IPS DF 4.7 (cell line): ENCODE data around the gene MAPKAP1.
"Not testable (repeated sequence)": the region's sequence is repeated elsewhere in the genome, so short reads cannot be mapped to it uniquely, and the experiment has no call there.

ENCODE experiments used
- DNase-seq: peaks from one replicate; pipeline ENCODE4 v3.0.0-alpha.2; 2013; ENCODE audit warnings: low spot score; ENCODE audit errors: extremely low read depth

Gene MAPKAP1

DNA sequence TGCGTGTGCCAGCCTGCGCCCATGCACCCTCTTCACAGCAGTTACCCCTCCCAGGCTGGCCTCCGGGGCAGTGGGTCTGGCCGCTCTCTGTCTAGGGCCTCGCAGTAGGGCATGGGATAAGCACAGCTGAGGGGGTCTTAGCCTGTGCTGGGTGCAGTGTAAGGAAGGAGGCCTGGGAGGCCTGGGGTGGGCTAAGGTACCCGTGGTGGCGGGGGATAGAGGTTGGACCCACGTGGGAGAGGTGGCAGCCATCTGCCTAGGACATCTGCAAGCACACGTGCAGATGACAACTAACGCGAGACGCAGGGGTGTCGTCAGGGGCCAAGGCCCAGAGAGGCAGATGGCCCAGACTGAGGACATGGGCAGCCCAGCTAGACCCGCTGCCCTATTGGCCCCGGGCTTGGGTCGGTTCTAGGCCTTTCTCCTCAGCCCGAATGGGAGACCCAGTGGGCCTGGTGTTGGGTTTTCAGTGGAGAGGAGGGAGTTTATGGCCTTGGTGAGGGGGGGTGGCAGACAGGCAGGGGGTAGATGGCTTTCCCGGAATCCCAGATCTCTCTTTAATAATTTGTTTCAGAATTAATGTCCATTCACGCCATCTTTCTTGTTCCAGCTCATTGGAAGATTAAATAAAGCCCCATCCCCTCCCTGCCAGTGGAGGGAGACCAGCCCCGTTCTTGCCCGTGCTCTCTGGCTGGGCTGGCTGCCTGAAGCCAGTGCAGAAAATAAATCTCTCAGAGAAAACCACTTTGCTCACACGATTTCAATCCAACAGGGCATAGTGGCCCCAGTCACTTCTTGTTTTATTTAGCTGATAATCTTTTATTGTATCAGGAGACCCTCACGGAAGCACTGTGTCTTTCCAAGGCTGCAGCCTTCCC lies 291.2 kb downstream of the MAPKAP1 start:
- DNase-seq, result no peak

DNA sequence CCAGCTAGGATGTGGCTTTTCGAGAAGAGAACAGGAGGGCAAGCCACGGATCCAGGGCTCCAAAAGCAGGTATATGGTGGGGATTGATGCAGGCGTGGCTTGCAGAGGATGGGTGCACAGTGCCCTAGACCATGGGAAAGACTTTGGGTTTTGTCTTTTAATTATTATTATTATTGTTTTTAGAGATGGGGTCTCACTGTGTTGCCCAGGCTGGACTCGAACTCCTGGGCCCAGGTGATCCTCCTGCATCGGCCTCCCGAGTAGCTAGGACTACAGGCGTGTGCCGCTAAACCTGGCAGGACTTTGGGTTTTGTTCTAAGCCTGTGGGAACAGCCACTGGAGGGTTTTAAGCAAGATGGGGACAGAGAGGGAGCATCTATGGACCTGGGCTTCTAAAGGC lies 293.4 kb downstream of the MAPKAP1 start:
- DNase-seq, result no peak

DNA sequence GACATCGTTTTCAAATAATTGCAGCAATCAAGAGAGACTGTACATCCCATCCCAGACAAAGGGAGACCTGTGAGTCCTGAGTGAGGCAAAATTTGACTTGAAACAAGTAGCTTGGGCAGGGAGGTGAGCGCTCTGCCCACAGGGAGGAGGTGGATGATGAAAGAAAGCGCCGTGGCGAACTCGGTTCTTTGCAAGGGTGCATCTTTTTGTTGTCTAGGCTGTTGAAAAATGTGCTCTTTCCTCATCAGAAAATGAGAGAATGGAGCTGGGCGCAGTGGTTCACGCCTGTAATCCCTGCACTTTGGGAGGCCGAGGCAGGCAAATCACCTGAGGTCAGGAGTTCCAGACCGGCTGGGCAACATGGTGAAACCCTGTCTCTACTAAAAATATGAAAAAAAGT lies 294.8 kb downstream of the MAPKAP1 start:
- no peak for DNase-seq

DNA sequence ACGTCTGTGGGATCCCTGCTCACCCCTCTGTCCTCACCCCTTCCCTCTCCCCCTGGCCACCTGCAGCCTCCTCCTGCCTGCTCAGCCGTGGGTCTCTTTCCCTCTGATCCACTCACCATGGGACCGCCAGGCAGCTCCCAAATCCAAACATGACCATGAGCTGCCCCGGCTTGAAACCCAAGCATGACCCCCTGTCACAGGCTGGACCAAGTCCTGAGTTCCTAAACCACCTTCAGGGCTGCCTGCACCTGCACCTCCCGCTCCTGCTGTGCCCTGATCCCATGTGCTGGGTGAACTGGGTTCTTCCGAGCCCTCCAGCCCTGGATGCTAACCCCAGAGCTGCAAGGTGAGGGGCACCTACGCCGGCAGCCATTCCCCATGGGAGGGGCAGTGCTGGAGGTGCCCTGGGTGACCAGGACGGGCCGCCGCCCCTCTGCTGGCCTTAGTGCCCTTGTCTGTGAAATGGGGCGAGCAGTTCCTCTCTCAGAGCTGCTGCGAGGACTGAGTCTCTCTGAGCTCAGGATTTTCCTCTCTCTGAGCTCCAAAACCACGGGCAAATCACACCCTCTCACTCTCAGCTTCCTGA lies 295.7 kb downstream of the MAPKAP1 start:
- no peak for DNase-seq

DNA sequence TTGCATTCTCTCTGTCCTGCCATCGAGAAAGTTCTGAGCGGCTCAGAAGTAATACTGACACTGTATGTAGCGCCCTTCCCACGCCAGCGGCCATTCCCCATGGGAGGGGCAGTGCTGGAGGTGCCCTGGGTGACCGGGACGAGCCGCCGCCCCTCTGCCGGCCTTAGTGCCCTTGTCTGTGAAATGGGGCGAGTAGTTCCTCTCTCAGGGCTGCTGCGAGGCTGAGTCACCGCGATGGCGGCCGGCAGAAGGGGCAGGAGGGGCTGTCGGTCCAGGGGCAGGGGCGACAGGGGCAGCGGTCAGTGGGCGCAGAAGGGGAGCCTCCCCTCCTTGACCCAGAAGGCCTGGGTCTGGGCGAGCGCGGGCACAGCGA lies 296.5 kb downstream of the MAPKAP1 start:
- no peak for DNase-seq

DNA sequence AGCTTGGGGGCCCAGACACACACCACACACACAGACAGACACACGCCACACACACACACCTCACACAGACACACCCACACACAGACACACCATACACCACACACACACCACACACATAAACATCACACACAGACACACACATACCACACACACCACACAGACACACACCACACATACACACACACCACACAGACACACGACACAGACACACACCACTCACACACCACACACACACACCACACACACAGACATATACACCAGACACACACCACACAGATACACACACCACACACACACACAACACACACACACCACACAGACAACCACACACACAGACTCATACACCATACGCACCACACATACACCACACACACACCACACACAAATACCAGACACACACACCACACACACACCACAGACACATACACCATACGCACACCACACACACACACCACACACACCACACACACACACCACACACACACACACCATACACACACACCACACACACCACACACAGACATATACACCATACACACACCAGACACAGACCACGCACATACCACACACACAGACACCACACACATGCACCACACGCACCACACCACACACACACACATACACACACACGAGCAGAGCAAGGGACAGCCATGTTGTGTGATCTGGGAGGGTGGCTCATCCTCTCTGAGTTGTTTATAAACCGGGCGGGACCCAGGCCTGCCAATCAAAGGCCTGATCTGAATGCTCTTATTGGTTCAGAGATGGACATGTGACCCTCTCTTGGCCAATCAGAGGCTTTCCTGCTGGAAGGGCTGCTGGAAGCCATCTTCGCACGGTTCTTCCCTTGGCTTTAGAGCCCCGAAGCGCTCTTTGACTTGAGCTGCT lies 297.1 kb downstream of the MAPKAP1 start:
- DNase-seq, result no peak

DNA sequence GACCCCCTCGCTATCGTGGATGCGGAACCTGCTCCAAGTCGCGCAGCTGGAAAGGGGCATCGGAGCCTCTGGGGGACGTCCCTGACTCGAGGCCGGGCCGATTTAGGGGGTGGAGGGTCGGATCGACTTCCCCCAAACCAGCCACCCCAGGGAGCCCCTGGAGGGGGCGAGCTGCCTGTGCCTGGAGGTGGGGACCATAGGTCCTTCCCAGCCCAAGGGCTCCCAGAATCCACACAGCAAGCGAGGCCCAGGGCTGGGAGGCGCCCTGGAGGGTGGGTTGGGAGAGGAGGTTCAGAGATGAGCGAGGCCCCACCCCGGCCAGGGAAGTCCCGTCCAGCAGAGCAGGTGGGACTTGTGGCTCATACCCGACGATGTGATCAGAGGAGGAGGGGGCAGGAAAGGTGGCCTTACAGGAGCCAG lies 297.8 kb downstream of the MAPKAP1 start:
- no peak for DNase-seq

DNA sequence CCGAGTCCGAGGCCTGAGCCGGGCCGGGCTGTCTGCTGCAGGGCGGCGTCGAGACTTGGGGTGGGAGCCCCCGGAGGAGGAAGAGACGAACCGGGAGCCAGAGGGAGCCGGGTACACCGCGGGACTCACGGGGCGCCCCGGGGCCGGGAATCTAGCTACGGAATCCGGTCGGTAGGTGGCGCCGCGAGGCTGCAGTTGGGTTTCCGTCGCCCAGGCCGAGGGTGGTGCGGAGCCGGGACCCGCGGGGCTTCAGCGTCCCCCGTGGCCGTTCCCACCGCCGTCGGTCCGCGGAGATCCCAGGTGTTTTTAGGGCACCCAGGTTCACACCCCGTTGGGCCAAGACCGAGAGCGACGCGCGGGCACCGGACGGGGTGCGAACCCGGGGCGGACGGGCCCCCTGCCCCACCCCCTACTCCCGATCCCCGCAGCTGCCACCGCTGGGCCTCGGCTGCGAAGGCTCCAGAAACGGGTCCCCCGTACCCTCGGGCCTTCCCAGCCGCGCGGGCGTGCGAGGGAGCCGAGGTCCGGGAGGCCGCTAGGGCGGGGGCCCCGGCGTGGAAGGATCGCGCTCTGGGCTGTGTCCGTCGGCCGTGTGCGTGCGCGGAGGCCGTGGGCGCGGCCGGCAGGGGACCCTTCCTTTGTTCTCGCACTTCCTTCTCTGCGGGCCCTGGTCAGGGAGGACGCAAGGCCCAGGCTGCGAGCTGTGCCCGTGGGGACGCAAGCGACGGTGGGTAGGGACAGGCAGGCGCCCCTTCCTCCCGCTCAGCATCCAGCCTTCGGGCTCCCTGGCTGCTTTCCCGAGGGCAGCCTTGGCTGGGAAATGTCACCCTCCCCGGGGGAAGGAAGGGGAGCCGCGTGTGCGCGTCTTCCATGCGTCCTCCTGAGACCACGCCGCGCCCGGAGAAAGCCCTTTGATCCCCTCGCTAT lies 298.8 kb downstream of the MAPKAP1 start:
- no peak for DNase-seq

DNA sequence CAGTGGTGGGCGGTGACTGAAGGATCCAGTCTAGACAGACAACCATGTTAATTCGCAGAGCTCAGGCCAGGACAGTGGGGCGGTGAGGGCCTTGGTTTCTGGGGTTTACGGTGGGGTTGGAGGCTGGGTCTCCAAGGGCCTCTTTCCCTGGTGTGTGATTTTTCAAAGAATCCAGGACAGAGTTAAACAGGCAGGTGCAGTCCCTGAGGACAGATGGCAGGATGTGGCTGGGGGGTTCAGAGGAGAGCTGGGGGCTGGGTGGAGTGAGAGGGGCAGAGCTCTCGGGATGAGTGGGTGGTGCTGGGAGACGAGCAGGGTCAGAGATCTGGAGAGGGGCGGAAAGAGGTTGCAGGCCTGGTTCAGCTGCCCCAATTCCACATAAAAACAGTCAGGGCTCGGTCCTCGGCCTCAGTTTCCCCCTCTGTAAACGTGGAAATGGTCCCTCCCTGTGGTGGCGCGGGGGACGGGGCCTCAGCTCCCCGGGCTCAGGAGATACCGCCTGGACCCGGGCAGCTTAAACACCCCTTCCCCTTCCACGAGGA lies 299.5 kb downstream of the MAPKAP1 start:
- no peak for DNase-seq

DNA sequence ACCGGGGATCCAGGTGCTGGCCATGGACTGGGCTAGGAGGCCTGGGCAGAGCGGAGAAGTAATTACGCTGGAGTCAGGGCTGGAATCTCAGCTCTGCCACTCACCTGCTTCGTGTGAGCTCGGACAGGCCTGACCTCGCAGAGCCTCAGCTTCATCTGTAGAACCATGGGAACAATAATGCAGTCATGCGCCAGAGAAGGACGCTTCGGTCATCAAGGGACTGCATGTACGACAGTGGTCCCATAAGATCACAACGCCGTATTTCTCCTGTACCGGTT lies 300.3 kb downstream of the MAPKAP1 start:
- no peak for DNase-seq

DNA sequence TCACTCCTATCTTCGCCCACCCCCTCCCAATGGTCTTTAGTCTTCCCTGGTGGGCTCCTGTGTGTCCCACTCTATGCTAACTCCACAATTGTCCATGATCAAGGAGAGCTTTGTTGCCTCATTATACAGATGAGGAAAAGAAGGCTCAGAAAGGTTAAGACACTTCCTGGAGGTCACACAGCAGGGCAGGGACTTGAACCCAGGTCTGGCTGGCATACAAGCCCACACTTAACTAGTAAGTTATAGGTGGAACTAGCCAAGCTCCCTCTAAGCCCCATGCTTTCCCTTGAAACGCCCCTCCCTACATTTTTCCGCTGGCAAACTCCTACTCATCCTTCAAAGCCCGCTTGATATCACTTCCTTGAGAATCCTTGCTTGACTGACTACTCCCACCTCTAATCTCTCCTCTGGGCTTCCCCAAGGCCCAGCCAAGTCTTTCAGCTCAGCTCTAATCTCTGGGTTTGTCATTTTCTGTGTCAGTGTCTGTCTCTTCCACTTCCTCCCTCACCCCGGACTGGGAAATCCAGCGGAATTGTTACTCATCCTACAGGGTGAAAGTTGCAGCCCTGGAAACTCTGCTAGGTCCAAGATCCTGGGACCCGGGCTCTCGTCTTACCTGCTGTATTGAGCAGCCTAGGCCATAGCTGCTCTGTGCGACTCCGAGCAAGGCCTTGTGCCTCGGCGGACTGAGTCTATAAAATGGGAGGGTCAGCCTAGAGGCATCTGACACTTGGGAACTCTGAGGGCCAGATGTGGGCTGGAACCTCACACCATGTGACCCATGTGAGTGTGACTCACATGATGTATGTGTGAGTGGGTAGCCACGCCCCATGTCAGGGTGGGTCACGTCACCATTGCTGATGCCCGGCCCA lies 300.8 kb downstream of the MAPKAP1 start:
- no peak for DNase-seq

DNA sequence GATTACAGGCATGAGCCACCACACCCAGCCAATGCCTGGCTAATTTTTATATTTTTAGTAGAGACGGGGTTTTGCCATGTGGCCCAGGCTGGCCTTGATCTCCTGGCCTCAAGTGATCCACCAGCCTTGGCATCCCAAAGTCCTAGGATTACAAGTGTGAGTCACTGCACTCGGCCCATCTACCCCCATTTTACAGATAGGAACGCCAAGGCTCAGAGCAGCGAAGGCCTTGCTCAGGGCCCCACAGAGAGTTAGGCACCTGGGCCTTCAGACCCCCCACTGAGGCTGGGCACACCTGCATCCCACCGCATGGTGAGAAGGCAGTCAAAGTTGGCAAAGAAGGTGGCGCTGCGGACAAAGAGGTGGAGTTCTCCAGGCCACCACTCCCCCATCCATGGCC lies 302.3 kb downstream of the MAPKAP1 start:
- DNase-seq, result no peak

DNA sequence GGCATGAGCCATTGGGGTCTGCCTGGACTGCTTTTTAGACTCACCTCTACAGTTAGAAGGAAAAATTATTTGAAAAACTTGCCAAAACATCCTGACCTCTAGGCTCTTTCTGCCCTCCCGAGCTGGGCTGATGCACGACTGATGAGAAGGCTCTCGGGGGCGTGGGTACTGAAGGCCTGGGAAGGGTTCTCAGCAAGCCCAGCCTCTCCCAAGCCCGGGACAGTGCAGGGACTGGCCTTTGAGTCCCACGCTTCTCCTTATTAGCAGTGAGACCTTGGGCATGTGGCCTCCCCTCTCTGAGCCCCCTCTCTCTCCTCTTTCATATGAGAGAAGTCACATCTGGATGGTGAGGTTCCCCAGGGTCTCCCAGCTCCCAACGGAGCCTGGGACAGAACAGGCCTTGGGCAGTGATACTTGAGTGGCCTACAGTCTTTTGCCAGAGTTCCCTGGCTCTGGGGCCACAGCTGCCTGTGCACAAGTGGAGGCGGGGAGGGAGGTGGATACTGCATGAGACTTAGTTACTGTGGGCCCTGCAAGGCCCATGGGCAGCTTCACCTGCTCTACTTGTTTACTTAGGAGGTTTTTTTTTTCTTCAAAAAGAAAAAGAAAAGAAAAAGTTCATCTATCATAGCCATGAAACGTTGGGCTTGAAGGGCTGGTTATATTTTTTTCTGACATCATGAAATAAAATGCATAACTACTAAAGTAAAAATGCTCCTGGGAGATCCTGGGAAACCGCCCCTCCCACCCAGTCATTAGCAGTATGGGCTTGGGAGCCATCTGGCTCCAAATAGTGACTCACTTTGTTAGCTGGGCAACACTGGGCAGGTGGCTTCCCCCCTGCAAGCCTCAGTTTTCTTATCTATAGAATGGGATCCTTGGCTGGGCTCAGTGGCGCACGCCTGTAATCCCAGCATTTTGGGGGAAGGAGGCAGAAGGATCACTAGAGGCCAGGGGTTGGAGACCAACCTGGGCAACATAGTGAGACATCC lies 306.0 kb downstream of the MAPKAP1 start:
- no peak for DNase-seq

DNA sequence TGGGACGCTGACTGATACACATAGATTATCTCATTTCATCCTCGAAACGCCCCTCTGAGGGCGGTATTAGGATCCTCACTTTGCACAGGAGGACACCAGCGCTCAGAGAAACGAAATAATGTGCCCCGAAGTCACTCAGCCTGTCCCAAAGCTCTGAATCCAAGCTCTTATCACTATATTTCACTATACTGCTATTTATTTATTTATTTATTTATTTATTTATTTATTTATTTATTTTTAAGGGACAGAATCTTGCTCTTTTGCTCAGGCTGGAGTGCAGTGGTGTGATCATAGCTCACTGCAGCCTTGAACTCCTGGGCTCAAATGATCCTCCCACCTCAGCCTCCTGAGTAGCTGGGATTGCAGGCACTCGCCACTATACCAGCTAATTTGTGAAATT lies 306.8 kb downstream of the MAPKAP1 start:
- not testable (repeated sequence) for DNase-seq

DNA sequence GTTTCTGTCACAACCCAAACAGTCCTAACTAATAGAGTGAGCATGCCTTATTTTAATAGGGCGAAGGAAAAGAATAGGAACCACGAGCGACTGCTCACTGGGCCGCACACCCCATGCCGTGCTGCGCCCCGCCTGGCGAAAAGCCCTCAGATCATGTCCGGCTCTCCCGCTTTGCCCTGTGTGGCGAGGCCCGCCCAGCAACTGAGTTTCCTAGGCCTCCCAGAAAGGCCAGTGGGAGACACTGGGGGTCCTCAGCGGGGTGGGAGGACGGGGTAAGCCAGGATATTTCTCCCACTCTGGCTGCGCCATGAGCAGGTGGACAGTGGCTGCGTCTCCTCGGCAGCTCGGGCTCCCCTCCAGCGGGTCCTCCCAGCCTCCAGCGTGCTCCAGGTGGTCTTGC lies 307.3 kb downstream of the MAPKAP1 start:
- no peak for DNase-seq

DNA sequence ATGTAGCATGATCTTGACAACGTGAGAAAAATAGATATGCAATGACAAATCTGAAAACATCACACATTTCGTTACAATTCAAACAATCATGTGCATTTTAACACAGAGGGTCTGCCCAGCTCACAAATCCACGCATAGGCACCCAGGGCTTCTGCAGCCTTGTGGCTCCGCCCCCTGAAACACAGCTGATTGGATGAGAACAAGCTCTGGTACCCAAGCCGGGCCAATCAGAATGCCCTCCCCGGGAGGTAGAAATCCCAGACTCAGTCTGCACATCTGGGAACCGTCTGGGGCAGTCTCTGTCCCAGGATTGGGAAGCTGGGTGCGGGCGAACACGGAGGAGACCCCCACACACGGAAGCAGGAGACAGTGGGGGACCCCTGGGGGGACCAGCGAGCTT lies 307.8 kb downstream of the MAPKAP1 start:
- no peak for DNase-seq

DNA sequence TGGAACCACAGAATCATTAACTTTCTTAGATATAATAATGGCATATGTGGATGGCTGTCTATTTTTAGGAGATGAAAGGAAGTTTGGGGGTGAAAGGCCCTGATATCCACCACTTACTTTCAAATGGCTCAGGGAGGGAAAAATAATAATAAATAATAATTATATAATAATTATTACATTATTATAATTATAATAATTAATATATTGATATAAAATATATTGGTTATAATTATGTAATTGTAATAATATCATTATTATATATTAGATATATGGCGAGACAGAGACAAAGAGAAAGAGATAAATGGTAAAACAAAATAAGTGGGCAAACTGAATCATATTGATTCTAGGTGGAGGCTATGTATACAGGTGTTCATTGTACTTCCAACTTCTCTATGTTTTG lies 308.8 kb downstream of the MAPKAP1 start:
- DNase-seq, result no peak

DNA sequence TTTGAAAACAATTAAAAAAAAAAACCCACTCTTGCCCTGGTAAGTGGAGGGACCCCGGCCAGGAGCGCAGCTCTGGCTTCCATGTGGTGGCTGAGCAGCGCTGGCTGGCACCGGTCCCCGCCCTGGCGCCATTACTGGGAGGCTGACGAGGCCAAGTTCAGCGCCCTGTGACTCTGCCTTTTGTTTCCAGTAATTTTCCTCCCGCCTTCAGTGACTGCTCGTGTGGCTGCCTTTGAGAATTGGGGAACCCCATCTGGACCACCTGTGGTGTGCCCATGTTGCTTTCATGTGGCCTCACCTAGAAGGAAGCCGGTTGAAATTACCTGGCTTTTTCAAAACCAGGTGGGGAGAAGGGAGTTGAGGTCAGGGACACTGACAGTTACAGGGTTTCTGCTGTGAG lies 309.3 kb downstream of the MAPKAP1 start:
- no peak for DNase-seq

DNA sequence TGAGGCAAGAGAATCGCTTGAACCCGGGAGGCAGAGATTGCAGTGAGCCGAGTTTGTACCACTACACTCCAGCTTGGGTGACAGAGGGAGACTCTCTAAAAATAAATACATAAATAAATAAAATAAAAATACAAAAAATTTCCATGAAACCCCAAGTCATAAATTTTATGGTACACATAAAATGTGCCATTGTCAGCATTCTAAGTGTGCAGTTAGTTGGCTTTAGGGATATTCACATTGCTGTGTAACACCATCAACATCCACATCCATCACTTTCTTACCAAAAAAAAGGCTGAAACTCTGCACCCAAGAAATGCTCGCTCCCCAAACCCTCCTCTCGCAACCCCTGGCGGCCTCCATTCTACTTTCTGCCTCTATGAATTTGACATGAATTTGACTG lies 310.2 kb downstream of the MAPKAP1 start:
- DNase-seq, result no peak
